Measurements from ENCODE around the gene GOLT1A. TPM values are rescaled to one million over a fixed set of nuclear protein-coding genes. Genes with fewer than 3 reads are reported as not detected.

The GOLT1A gene
- total RNA-seq, 1 experiment from 2014 or later, result not detected

DNA sequence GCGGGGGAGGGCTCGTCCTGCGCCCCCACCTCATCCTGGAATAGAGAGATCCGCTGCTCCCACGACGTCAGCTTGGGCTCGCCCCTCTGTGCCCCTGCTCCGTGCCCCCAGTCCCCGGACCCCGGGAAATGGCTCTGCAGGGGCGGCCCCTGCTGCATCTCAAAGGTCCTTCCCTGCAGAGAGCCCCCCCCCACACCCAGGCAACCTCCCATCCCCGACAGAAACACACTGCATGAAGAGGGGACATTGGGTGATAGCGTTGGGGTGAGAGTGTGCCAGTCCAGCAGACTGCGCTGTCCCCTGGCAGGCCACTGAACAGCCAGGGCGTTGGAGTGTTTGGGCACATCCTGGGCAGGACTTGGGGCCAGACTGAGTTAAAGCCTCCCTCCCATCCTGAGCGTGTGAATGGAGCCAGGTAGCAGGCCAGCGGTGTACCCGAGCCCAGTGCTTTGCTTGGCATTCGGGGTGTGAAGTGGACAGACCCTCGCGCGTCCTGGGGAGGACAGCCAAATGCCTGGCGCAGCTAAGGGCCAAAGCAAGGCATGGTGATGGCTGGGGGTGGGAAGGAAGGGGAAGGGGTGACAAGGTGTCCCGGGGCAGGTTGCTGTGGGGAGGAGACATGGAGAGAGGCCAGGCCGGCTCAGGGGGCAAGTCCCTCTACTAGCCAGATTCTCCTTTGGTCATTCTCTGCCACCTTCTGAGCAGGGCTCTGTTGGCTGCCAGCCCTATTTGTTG is 61.3 kb downstream of the GOLT1A start:
- no peak for DNase-seq
- no peaks in the 10 kb centered on the region for H3K27me3 ChIP-seq
- H3K36me3 ChIP-seq, result no peaks in the 10 kb centered on the region
- no peak overlapping the region for H3K27ac ChIP-seq
- H3K4me1 ChIP-seq, result no peaks in the 10 kb centered on the region; the same call in 1 of the 2 replicates
- H3K4me3 ChIP-seq, result peak overlapping the region; percentile 73
- H3K9me3 ChIP-seq (replicated peaks), result no peaks in the 10 kb centered on the region

DNA sequence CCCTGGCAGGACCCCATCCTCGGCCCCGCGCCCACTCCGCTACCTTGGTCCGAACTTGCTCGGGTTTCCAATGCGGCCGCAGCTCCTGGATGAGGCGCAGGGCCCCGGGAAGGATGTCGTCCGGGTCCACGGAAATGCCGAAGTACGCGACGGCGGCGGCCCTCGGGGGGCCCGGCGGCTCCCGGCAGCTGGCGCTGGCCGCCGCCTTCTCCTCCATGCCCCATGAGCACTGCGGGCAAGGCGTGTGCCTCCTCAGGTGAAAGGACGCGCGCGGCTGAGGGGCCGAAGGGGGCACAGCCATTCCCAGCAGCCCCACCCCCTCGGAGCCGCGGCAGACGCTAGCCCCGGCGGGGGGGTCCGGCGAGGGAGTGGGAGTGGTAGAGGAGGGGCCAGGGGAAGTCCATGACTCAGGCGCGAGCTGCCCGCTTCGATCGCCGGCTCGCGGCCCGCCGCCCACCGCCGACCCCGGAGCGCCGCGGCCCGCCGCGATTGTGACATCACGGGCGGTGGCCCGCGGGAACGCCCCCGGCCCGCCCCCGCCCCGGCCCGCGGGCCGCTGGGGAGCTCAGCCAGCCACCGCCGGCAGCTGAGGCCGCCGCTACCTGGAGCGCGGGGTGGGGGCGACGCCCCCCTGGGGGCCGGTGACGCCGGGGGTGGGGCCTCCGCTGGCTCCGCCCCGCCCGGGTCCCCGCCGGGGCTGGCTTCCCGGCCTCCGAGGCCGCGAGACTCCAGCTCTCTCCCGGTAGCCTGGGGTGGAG is 62.1 kb downstream of the GOLT1A start, which contains the start of gene ETNK2:
Gene ETNK2 (minus strand): TSS at position 493 of the 758 bp plus-strand sequence. CDS start 192 bp downstream, at position 301.
- H3K27ac ChIP-seq, result no peak within 1 kb of the TSS
- peak; percentile 71 to 76 for DNase-seq
- peak within 1 kb of the TSS; percentile 73 for H3K4me3 ChIP-seq
- H3K9me3 ChIP-seq (replicated peaks), result no peaks in the 10 kb centered on the region
- no peaks in the 10 kb centered on the region for H3K36me3 ChIP-seq
- H3K27me3 ChIP-seq, result no peaks in the 10 kb centered on the region
- H3K4me1 ChIP-seq, result no peaks in the 10 kb centered on the region; the same call in 1 of the 2 replicates

DNA sequence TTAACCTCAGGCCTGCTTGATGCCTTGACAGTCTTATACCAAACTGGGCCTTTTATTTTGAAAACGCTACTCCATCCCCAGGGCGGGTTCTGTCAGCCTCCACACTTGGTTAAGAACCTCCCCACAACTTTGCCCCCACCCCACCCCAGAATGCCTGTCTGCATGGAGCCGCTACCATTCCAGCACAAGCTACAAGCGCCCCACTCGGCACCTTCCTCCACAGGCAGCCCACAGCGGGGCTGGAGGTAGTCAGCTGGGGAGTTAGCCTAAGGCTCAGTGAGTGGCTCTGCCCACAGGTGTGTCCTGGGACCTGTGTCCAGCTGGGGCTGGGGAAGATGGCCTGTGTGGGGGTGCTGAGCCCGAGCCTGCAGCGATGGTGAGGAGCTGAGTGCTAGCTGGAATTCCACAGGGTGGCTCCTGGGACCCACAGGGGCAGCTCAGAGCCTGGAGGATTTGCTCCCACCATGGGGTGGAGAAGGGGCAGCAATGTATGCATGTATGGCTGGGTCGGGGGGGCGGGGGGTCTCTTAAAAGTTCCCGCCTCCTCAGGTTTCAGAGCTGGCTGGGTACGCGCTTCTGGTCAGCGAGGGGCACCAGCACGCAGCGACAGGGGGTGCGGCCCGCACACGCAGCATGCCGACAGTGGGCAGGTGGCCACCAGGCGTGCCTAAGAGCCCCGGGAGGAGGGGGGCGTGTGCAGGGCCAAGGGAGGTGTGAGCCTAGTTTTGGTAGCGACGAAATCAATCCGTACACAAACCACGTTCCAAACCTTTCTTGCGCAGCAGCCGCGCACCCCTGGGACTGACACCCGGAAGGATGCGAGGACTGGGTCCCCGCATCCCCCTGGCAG is 62.9 kb downstream of the GOLT1A start:
- DNase-seq, result peak; percentile 35 to 44

DNA sequence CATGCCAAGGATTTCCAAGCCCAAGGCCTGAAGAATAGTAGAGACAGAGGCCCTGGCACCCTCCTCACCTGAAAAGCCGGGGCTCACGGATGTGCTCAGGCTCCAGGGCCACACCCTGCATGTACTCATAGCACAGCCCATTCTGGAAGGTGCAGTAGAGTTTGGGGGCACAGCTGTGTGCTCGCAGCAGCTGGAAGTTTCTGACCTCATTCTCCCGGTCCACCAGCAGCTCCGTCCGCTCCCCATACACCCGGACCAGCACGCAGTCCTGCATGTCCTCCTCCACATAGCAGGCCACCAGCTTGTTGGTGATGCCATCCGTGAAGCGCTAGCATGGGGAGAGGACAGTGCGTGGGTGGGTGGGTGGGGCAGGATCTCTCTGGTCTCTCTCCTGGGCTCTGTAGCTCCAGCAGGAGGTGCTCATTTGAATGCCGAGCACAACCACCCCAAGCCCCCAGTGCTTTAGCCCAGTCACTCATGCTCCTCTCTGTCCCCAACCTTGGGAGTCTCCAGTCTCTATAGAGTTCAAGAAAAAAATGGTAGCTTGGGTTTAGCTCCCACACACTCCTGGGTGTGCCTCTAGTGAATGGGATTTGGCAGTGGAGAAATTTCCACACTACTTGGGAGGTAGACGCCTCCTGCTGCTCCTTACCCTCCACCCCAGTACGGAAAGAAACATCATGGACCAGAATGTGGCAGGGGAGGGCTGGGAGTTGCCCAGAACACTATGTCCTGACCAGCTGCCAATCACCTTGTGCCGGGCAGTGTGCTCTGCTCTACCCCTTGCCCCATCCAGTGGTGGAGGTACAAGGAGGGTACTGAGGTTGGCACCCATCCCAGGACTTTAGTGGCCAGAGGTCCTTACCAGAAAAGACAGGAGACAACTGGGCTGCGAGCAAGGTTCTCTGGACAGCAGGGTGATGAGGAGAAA is 63.9 kb downstream of the GOLT1A start:
- DNase-seq, result no peak
- no peaks in the 10 kb centered on the region for H3K9me3 ChIP-seq (replicated peaks)
- no peaks in the 10 kb centered on the region; the same call in 1 of the 2 replicates for H3K4me1 ChIP-seq

More for the DNA sequence above, 62.9 kb downstream of the GOLT1A start:
- Histone ChIP-seq H3K4me1 (no peaks in the 10 kb centered on the region; the same call in 1 of the 2 replicates), H3K9me3 (replicated peaks) (no peaks in the 10 kb centered on the region), H3K27ac (no peak overlapping the region), H3K4me3 (peak overlapping the region; percentile 73), H3K36me3 (no peaks in the 10 kb centered on the region), H3K27me3 (no peaks in the 10 kb centered on the region)

DNA sequence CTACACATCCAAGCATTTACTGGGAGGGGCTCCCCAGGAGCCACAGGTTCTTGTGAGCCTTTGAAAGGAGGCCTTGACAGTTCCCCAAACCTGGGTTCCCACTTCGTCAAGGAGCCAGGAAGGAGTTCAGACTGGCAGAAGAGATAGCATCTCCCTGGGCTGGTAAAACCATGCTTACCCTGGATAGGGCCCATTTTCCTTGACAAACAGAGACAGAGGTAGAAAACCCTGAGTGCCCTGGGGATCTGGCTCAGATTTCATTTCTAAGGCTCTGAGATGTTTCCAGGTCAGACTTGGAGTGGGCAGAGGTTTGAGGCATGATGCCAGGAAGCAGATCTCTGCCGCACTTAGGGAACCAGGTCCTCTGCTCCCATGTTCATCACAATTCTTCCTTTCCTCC is 64.7 kb downstream of the GOLT1A start:
- Histone ChIP-seq H3K27me3 (no peaks in the 10 kb centered on the region), H3K4me3 (no peak overlapping the region), H3K9me3 (replicated peaks) (no peaks in the 10 kb centered on the region), H3K27ac (no peak overlapping the region), H3K4me1 (no peaks in the 10 kb centered on the region; the same call in 1 of the 2 replicates), H3K36me3 (no peaks in the 10 kb centered on the region)
- DNase-seq, result no peak

More for the DNA sequence above, 63.9 kb downstream of the GOLT1A start:
- Histone ChIP-seq H3K27me3 (no peaks in the 10 kb centered on the region), H3K36me3 (no peaks in the 10 kb centered on the region), H3K4me3 (no peak overlapping the region), H3K27ac (no peak overlapping the region)

Other genes starting within 250 kb of the GOLT1A start
- 28.9 and 35.1 TPM in 2 replicates for gene SOX13, start 140.9 kb downstream of the GOLT1A start, total RNA-seq (2014; rRNA removed; shearing (Covaris generic))
- 9.4 and 10.8 TPM in 2 replicates for gene ETNK2, start 61.9 kb downstream of the GOLT1A start, total RNA-seq (2014; rRNA removed; shearing (Covaris generic))
- gene REN, start 47.7 kb downstream of the GOLT1A start, total RNA-seq (2014; rRNA removed; shearing (Covaris generic)), result not detected in 2 replicates
- not detected in 2 replicates for gene KISS1, start 17.5 kb downstream of the GOLT1A start, total RNA-seq (2014; rRNA removed; shearing (Covaris generic))
- 1.2 and 1.5 TPM in 2 replicates for gene PLEKHA6, start 145.9 kb upstream of the GOLT1A start, total RNA-seq (2014; rRNA removed; shearing (Covaris generic))
- 67.6 and 71.4 TPM in 2 replicates for gene PPP1R15B, start 197.8 kb upstream of the GOLT1A start, total RNA-seq (2014; rRNA removed; shearing (Covaris generic))